HG02852 (cell line): Measurements from ENCODE around the gene MROH2A.

ENCODE experiments used
- ATAC-seq: cut with Tn5 transposase; IDR thresholded peaks from one replicate; pipeline ENCODE4 v1.9.1; 2021; ENCODE audit warnings: mild to moderate bottlenecking, moderate library complexity; ENCODE audit not compliant: unreplicated experiment

The MROH2A gene

DNA sequence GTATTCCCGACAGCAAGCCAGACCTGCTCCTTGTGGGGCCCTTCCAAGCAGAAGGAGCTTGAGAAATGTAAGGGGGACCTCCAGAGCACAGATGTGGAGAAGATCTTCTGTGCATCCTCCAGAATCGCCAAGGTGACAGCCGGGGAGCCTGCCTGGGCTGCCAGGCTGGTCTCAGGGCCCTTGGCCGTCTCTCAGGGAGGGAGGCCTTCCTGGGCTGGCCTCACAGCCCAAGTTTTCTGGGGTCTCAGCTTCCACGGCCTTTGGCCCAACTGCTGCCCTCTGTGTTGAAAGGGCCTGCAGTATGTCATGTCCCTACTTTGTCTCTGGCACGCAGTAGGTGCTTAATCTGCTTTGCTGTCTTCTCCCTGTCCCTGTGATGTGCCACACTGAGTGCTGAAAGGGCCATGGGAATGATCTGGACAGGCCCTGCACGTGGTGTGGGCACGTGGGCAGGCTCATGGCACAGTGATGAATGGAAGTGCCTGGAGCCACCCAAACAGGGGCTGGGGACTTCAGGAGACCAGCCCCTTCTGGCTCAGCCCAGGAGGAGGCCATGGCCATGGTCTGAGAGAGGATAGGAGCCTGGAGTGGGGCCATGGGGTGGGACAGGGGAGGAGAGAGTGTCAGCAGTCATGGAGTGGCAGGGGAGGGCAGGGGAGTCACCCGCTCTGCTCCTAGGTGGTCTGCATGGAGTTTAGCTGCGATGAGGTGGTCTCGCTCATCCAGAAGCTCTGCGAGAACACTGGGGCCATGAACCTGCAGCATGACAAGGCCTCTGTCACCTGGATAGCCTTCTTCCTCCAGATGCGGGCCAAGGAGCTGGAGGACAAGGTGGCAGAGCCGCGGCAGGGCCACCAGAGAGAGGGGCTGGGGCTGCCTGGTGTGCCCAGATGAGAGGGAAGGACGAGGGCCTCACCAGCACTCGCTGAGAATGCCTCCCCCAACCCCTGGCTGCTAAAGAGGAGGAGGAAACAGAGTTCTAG, 40.8 kb downstream of the MROH2A start:
- no peak for ATAC-seq

DNA sequence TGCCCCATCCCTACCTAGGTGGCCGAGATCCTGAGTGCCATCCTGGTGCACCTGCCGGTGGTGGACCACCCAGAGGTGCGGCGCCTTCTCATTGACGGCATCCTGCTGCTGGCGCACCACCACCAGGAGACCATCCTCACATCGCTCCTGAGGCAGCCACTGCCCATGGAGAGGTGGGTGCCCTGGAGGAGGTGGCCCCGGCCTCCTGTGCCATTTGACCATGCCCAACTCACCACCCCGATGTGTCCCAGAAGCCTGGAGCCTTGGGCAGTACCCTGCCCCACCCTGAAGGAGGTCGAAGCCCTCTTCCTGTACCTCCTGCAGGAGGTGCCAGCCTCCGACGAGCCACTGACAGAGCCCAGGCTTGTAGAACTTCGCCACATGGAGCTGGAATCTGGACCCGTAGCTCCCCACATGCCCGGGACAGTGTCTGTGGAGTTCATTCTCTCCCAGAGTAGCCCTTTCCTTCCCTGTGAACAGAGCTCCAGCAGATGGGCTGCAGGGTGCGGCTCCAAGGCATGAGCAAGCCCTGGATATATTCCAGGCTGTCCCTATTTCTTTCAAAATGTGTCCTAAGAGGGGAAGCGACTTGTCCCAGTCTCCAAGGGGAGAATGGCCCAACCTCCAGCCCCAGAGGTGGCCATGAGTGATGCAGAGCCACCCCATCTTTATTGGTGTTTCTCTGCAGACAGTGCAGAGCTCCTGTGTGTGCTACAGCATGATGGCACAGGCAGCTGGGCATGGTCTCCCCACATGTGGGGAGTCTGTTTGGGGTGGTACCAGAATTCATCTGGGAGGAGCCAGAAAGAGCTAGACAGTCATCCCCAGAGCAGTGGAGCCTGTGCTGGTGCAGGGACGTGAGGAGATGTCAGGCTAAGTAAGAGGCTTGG, 42.0 kb downstream of the MROH2A start:
- no peak for ATAC-seq

DNA sequence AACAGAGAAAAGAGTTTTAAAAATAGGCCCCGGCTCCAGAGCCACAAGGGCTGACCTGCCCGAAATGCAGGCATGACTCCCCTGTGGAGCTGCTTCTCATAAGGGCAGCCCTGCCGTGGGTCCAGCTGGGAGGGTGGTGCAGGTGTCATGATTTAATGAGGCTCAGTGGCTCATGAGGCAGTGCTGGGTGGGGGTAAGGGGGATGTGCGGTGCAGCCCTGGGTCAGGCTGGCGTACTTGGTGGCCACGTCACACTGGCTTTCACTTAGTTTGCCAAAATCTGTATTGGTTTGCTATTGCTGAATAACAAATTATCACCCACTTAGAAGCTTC, 42.6 kb downstream of the MROH2A start:
- ATAC-seq, result no peak

DNA sequence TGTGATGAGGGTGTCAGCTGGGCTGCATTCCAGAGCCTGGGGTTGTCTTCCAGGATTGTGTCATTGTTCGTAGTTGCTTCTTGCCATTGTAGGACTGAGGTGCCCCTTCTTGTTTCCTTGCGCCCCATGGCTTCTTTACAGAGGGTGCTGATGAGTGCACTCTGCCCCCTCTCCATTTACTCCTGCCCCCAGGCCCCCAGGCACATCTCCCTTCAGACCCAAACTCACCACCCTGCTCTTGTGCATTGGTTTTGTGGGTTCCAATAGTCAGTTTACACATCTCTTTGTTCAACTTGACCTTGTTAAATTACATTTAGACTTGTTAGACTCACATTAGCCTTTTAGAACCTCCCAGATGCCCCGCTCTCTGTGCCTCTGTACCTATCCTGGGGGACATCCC, 43.1 kb downstream of the MROH2A start:
- no peak for ATAC-seq

DNA sequence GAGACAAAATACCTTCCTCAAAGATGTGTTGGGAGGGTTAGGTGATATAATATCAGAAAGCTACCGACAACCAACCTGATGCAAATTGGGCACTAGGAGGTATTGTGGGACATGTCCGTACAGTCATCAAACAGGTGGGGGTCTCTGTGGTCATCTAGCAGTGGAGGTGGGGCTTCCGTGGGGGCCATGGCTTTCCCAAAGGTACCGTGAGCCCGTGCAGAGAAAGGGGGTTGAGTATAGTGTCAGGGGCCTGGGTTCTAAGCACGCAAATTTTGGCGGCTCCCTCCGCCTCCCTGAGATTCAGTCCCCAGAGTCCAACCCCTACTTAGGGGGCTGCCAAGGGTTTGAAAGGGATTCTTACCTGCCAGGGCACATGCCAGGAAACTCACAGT, 43.6 kb downstream of the MROH2A start:
- ATAC-seq, result no peak

DNA sequence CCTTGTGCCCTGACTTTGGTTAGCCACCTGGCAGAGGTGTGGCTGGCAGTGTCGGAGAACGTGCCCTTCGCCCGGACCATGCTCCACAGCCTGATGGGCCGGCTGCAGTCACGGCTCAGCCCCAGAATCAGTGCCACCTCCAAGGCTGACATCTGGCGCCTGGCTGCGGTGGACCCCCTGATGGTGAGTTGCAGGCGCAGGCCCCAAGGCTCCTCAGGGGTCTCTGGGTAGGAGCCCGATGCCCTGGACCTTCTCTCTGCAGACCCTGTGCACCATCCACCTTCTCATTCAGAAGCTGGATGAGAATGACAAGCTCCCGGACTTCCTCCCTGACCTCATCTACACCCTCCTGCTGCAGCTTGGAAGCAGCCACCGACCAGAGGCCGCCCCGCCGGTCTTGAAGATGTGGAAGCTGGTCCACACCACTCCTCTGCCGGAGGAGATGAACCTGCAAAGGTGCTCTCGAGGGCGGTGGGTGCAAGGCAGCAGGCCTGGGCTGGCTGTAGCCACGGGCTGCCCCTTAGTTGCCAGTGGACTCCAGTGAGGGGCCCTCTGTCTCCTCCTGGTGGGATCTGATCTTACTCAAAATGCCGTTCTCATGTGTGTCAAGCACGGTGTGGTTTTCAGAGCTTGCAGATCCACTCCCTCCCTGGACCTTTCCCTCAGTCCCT, 44.1 kb downstream of the MROH2A start:
- ATAC-seq, result no peak

DNA sequence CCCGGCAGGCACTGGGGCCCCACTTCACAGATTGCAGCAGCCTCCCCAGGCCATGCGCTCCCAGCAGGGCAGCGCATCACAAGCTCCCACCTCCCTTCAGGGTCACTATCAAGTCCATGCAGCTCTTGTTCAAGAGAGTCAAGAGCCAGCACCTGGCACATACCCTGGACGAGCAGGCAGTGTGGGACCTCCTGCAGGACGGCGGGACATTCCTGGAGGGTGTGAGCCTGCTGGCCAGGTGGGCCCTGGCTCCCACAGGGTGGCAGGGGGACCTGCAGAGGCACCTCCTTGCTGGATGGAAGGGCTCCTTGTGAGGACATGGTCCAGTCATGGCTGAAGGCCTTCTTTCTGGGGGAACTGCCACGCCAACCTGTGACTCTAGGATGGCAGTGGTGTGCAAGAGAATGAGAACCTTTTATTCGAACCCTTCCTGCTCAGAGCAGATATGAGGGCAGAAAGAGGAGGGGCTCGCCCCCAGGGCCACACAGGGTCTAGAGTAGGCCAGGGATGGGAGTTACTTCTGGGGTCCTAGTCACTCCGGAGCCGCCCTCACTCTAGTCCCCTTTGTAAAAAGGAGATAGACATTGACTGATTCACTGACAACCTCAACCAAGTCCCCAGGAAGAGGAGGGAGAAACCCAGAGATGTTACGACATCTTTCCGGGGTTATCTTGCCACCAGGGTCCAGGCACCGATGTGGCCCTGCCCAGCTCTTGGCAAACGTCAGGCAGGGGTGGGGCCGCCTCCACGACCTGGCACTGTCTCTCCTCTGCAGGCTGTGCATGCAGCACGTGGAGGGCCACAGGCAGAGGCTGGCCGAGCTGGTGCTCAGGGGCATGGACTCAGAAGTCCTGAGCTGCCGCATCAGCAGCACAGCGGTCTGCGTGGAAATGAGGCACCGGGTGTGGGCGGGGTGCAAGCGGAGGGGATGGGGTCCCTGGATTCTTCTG, 44.9 kb downstream of the MROH2A start:
- ATAC-seq, result no peak

DNA sequence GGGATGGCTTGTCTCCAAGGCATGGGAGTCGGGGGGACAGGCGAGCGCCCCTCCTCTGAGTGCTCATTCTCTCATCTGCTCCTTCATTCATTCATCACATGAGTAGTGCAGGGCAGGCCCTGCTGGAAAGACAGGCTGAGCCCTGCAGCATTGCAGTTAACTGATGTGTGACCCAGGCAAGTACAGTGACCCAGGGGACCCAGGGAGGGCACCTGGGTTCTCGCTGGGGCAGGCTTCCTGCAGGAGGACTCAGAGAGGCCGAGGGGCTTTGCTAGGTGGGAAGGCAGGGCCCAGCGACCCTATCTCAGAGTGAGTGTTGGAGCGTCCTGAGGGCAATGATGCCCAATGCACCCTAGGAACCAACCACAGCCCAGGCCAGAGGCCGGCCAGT, 45.6 kb downstream of the MROH2A start:
- ATAC-seq, result no peak

DNA sequence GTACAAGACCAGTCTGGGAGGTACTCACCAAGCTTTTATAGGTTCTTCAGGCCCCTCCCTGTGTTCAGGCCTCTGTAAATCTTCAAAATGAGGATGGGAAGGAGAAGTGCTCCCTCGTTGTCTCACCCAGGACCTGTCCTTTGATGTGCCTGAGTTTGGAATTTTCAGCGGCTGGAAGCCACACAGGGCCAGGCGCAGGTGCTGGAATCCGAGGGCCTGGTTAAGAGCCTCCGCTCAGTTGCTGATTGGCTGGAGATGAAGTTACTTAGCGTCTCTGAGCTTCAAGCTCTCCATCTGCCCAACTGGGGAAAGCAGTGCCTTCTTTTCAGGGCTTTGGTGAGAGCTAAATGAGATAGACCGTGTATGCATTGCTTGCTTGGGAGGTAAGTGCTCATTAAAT, 46.2 kb downstream of the MROH2A start:
- no peak for ATAC-seq

DNA sequence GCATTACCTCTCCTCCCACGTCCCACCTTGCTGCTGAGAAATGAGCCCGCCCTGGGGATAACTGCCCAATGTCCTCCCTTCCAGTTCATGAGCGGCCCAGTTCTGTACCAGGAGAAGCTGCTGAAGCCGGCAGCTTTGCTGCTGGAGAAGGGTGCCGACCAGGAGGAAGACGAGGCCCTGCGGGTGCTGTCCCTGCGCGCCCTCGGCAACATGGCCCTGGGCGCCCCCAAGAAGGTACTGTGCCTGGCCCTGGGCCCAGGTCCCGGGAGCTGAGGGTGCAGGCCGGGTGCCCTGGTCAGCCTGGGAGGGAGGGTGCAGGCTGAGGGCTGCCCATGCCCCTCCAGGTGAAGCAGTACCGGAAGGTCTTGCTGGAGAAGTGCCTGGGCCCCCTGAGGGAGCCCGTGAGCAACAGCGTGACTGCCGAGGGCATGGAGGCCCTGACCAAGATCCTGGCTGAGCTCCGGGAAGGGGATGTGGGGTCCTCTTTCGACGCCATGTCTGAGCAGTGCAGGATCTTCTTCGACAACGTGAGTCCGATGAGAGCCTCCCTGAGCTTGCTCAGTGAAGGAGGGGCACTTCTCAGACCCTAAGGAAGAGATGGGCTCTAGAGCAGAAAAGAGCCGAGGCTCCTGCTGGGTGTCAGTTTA, 50.5 kb downstream of the MROH2A start:
- no peak for ATAC-seq

DNA sequence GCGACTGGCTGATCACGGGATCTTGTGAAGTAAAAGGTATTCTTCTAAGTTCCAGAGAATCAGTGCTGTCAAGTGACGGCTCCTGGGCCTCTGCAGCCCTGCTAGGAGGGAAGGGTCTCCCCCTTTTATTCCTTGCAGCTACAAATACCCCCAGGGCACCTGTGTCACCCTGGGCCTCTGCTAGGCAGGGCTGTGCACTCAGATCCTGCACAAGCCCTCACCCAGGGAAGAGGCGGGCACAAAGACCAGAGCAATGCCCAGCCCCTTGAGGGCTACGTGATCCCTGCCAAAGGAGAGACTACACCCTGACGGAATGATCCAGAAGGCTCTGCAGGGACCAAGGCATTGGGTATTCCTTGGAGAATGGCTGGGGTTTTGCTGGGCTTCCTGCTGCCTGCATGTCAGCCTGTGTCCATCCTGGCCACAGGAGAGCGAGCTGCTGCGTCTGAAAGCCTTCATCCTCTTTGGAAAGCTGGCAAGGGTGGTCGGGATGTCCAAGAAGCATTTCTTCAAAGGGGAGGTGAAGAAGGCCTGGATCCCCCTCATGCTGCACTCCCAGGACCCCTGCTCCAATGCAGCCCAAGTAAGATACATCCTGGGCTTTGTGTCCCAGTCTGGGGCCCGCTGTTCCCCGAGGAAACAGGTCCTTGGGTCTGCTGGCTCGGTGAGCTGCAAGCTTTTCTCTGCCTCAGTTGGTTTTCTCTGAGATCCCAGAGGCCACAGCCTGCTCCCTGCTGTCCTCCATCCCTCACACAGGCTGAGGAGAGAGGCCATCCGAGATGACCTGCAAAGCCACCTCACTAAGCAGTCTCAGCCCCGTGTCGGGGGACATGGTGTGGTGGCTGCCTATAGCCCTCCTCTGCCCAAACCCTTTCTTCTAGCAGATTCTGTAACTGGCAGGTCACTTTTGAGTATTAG, 51.3 kb downstream of the MROH2A start:
- no peak for ATAC-seq

DNA sequence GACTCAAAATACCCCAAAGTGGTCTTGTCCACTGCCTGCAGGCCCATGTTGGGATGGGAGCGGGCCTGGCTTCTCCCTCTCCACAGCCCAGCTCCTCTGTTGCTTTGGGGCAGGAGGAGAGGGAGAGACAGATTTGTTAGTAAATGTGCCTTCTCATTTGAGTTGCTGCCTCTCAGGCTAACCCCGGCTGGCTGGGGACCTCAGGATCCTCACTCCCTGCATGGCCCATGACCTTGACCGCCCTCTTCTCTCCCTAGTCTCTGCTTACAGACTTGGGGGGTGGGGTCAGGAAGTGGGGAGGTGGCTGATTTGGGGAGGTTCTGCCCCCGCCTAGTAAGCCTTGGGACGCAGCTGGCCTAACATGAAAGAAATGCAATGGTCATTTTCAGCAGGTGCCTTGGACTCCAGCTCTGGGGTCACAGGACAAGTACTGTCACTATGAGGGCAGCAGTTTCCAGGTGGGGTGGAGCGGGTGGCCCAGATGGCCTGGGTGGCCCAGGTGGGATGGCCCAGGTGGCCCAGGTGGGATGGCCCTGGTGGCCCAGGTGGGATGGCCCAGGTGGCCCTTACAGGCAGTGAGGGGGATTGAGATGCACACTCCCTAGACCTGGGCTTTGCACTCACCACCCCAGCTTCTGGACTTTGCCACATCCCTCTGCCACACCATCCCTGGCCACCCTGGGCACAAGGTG, 52.1 kb downstream of the MROH2A start:
- ATAC-seq, result no peak

DNA sequence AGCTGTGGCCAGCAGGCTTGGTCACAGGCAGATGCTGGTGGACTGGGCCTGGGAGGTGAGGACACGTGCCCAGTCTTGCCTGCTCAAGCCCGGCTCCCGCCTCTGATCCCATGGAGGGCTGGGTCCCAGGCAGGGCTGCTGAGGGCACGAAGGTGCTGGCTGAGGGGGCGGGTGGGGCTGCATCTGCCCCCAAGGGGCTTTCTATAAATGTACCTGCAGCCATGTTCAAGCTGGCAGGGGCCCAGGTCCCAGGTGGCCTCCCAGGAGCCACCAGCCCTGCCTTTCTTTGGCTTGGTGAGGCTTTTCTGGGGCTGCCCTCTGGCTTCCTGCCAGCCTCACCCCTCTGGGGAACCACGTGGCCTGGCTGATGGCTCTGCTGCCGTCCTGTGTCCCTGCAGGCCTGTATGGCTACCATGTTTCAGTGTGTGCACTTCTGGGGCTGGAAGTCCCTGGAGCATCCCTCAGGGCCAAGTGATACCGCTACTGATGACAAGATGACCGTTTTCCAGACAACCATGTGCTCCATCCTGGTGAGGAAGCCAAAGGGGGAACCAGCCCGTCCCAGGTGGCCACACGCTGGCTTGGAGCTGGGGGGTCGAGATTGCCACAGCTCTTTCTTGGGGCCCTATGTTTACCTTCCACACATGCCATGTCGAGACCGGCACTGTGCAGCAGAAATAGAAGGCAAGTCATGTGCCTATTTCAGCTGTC, 53.0 kb downstream of the MROH2A start:
- no peak for ATAC-seq

DNA sequence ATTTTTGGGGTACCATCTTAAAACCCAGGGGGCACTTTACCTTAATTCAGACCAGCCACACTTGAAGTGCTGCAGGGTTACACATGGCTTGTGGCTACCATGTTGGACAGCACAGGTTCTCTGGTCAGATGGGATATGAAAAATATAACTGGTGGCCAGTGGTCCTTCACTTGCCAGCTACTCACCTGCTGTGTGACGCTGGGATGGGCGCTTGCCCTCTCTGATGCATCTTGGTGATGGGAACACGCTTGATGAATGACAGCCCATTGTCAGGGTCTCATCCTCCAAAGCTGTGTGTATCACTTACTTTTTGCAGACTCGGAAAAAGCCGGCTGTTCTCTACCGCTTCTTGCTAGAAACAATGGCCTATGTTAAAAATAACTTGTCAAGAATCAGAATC, 53.7 kb downstream of the MROH2A start:
- ATAC-seq, result no peak

DNA sequence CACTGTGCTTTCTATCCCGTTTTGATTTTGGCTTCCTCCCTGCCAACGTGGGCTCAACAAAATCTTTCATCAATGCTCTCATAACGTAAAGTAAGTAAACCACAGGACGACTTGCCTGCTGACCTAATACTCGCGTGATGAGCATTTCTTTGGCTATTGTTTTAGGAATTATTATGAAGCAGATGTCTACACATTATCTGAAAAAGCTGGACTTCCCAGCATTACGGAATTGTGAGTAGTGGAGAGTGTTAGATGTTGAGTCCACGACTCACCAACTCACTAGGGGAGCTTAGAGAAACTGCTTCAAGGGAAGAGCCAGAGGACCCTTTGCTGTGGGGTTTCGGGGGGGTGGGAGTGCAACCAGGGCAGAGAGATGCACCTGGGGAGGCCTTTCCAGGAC, 54.3 kb downstream of the MROH2A start:
- no peak for ATAC-seq

DNA sequence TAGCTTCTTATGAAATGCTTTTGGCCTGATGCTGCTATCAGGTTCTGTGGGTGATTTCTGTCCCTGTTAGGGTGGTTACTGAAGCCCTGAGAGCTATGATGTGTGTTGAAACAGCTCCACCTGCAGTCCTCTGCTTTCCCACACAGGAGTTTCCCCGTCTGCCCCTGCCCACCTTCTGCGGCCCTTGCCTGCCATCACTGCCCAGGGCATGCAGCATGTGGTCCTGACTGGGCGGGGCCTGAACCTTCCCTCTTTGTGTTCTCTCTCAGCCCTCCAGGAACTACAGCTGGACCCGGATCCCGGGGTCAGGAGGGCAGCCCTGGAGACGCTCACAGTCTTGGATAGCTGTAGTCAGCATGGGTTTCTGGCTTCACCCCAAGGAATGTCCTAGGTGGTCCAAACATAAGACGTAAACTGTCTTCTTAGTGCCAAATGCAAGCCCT, 54.8 kb downstream of the MROH2A start:
- ATAC-seq, result no peak

DNA sequence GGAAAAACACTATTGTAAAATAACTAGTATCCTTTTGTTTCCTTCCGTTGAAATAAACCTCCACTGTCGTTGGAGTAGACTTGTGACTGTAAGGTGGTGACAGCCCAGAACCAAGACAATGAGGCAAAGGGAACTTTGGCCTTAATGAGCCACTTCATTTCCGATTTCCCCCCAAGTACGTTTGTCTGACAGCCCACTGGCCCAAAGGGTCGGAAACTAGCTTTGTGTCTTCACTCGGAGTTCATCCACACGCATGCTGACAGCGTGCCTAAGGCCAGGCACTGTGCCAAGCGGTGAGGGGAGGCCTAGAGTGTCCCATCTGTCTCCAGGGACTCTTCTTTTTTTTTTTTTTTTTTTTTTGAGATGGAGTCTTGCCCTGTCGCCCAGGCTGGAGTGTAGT, 55.2 kb downstream of the MROH2A start:
- no peak for ATAC-seq
